Parathyroid adenoma (tissue), 2 donors: ENCODE measurements around the gene GDF9.

ENCODE experiments used
- H2AFZ ChIP-seq: fragments of 300-600 bp; sonication (generic); one replicate; pipeline ENCODE4 v1.7.0; 2017; ENCODE audit warnings: antibody characterized with exemption, mild to moderate bottlenecking
- H3K27ac ChIP-seq: fragments of 300-600 bp; sonication (generic); one replicate; pipeline ENCODE4 v1.7.0; 2017
- H3K27me3 ChIP-seq: fragments of 300-600 bp; sonication (generic); one replicate; pipeline ENCODE4 v1.7.0; 2017; ENCODE audit warnings: low read length; ENCODE audit not compliant: control insufficient read depth, insufficient read depth
- H3K36me3 ChIP-seq: fragments of 300-600 bp; sonication (generic); one replicate; pipeline ENCODE4 v1.7.0; 2017; ENCODE audit warnings: low read length; ENCODE audit not compliant: control insufficient read depth, insufficient read depth
- H3K4me1 ChIP-seq: fragments of 300-600 bp; sonication (generic); one replicate; pipeline ENCODE4 v1.7.0; 2017; ENCODE audit warnings: control low read depth
- H3K4me2 ChIP-seq: fragments of 300-600 bp; sonication (generic); one replicate; pipeline ENCODE4 v1.7.0; 2017; ENCODE audit warnings: low read length
- H3K4me3 ChIP-seq: fragments of 300-600 bp; sonication (generic); one replicate; pipeline ENCODE4 v1.7.0; 2017; ENCODE audit warnings: low read depth, low read length
- H3K79me2 ChIP-seq: fragments of 300-600 bp; sonication (generic); one replicate; pipeline ENCODE4 v1.7.0; 2017; ENCODE audit warnings: control low read depth
- H3K9ac ChIP-seq: fragments of 300-600 bp; sonication (generic); one replicate; pipeline ENCODE4 v1.7.0; 2017; ENCODE audit warnings: mild to moderate bottlenecking
- H3K9me3 ChIP-seq: fragments of 300-600 bp; sonication (generic); one replicate; pipeline ENCODE4 v1.7.0; 2017; ENCODE audit warnings: low read length; ENCODE audit not compliant: control insufficient read depth
- TF ChIP-seq, protein P1 (sequence below): fragments of 300-600 bp; sonication (generic); IDR thresholded peaks from one replicate; pipeline ENCODE4 v1.7.0; 2017; ENCODE audit warnings: antibody characterized with exemption, mild to moderate bottlenecking
- donor health status: primary hyperparathyroidism.

Gene GDF9

DNA sequence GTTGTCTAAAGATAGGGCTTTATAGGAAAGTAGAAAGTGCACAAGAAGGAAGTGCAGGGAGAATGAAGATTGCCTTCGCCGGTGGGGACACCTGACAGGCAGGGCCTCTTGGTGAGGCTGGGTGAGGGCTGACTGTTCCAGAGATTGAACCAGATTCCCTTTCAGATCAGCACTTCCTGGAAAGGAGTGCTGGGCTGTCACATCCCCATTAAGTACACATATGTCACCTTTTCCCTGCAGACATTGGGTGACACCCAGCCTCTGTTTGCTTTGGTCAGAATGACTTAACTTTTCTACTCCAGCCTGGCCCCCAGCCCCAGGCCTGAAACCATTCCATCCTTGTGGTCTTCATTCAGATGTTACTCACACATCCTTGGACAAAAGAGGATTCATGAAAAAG is 28.4 kb downstream of the GDF9 start:
- no peaks in the 10 kb centered on the region for H3K27me3 ChIP-seq
- H3K4me2 ChIP-seq: no peak overlapping the region
- H3K4me1 ChIP-seq: no peaks in the 10 kb centered on the region
- no peaks in the 10 kb centered on the region for H3K9me3 ChIP-seq
- TF ChIP-seq, protein P1, sequence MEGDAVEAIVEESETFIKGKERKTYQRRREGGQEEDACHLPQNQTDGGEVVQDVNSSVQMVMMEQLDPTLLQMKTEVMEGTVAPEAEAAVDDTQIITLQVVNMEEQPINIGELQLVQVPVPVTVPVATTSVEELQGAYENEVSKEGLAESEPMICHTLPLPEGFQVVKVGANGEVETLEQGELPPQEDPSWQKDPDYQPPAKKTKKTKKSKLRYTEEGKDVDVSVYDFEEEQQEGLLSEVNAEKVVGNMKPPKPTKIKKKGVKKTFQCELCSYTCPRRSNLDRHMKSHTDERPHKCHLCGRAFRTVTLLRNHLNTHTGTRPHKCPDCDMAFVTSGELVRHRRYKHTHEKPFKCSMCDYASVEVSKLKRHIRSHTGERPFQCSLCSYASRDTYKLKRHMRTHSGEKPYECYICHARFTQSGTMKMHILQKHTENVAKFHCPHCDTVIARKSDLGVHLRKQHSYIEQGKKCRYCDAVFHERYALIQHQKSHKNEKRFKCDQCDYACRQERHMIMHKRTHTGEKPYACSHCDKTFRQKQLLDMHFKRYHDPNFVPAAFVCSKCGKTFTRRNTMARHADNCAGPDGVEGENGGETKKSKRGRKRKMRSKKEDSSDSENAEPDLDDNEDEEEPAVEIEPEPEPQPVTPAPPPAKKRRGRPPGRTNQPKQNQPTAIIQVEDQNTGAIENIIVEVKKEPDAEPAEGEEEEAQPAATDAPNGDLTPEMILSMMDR: no peak
- H3K79me2 ChIP-seq: no peaks in the 10 kb centered on the region
- no peak overlapping the region for H3K27ac ChIP-seq
- no peak overlapping the region for H3K4me3 ChIP-seq
- no peaks in the 10 kb centered on the region for H3K36me3 ChIP-seq
- H2AFZ ChIP-seq: no peak overlapping the region
- H3K9ac ChIP-seq: no peak overlapping the region

DNA sequence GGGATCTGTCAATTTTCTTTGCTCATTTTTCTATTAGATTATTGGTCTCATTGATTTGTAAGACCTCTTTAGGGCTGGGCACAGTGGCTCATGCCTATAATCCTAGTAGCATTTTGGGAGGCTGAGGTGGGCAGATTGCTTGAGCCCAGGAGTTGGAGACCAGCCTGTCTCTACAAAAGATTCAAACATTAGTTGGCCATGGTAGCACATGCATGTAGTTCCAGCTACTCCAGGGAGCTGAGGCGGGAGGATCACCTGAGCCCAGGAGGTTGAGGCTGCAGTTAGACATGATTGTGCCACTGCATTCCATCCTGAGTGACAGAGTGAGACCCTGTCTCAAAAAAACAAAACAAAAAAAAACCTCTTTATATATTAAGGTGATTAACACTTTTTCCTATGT is 29.4 kb downstream of the GDF9 start:
- H3K79me2 ChIP-seq: no peaks in the 10 kb centered on the region
- no peak overlapping the region for H3K27ac ChIP-seq
- H3K4me3 ChIP-seq: no peak overlapping the region
- TF ChIP-seq, protein P1: no peak
- H3K36me3 ChIP-seq: no peaks in the 10 kb centered on the region
- H2AFZ ChIP-seq: no peak overlapping the region
- no peaks in the 10 kb centered on the region for H3K27me3 ChIP-seq
- no peaks in the 10 kb centered on the region for H3K9me3 ChIP-seq
- no peak overlapping the region for H3K9ac ChIP-seq
- H3K4me1 ChIP-seq: no peaks in the 10 kb centered on the region
- no peak overlapping the region for H3K4me2 ChIP-seq

DNA sequence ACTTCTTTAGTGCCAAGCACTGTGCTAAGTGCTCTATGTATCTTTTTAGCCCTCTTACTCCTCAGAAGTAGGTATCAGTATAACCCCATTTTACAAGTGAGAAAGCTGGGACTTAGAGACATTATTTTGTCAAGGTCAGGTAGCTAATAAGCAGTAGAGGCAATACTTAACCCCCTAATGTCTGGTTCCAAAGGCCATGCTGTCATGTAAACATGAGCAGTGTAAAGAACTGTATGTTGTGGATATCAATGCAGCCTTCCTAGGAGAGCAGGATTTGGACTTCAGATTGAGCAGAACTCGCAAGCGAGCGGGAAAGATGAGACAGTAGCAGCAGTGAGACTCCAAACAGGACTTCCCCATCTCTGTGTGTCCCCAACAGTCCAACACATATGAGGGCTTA is 32.2 kb downstream of the GDF9 start:
- no peaks in the 10 kb centered on the region for H3K9me3 ChIP-seq
- no peak overlapping the region for H3K27ac ChIP-seq
- no peak overlapping the region for H3K4me2 ChIP-seq
- H3K27me3 ChIP-seq: no peaks in the 10 kb centered on the region
- no peaks in the 10 kb centered on the region for H3K79me2 ChIP-seq
- no peaks in the 10 kb centered on the region for H3K36me3 ChIP-seq
- no peak overlapping the region for H3K9ac ChIP-seq
- H3K4me3 ChIP-seq: no peak overlapping the region
- TF ChIP-seq, protein P1: no peak
- H2AFZ ChIP-seq: no peak overlapping the region
- H3K4me1 ChIP-seq: peaks cover 7% of the 10 kb centered on the region

DNA sequence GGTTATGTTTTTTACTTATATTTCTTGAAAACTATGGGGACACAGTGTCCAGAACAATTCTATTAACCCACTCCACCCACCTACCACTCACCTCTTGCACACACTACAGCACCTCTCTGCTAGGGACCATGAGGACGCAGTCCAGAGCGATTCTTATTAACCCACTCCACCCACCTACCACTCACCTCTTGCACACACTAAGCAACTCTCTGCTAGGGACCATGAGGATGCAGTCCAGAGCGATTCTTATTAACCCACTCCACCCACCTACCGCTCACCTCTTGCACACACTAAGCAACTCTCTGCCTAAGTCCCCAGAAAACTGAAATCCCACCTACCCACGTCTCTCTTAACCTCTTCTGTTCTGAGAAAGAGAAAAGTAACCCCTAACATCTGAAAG is 33.7 kb downstream of the GDF9 start:
- no peak overlapping the region for H3K9ac ChIP-seq
- TF ChIP-seq, protein P1: no peak
- no peak overlapping the region for H3K4me3 ChIP-seq
- no peaks in the 10 kb centered on the region for H3K27me3 ChIP-seq
- no peak overlapping the region for H3K27ac ChIP-seq
- H2AFZ ChIP-seq: no peak overlapping the region
- no peak overlapping the region for H3K4me2 ChIP-seq
- no peaks in the 10 kb centered on the region for H3K9me3 ChIP-seq
- no peaks in the 10 kb centered on the region for H3K79me2 ChIP-seq
- peaks cover 7% of the 10 kb centered on the region for H3K4me1 ChIP-seq
- no peaks in the 10 kb centered on the region for H3K36me3 ChIP-seq

DNA sequence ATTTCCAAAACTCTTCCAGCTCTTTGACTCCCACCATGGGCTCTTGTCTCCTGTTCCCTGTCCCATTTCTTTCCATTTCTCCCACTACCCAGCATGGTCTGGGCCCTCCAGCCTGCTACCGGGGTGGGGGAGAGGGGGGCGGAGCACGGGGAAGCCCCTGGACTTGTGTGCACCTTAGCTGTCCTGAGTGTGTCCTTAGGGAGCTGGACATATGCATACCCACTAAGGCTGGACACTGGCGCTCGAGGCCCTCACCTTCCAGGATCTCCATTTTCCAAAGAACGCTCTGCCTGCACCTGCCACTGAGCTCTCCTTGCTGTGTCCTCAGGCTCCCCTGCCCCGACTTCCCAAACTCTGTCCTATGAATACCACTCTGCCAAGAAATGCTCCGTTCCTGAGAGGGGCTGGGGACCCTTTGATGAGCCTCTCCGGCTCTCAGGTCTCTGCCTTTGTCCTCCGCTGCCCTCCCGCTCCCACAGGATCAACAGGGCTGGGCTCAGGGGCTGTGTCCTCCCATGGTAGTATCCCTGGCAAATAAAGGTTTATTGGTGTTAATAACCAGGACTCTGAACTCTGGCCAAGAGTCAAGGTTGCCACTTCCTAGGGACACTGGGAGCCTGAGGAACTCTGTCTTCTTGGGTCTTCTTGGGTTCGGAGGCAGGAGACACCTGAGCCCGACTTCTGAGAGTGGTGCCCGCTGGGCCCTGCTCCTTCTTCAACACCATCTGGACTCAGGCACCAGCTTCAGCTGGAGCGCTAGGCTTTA is 35.0 kb downstream of the GDF9 start:
- H3K4me2 ChIP-seq: peak overlapping the region; percentile 92
- TF ChIP-seq, protein P1: no peak
- H2AFZ ChIP-seq: peak overlapping the region; percentile 97
- H3K4me3 ChIP-seq: peak overlapping the region; percentile 63
- peak overlapping the region; percentile 80 for H3K27ac ChIP-seq
- H3K27me3 ChIP-seq: no peaks in the 10 kb centered on the region
- no peaks in the 10 kb centered on the region for H3K36me3 ChIP-seq
- H3K4me1 ChIP-seq: peaks cover 7% of the 10 kb centered on the region
- peak overlapping the region; percentile 91 for H3K9ac ChIP-seq
- no peaks in the 10 kb centered on the region for H3K79me2 ChIP-seq
- no peaks in the 10 kb centered on the region for H3K9me3 ChIP-seq
